PFSK-1 (cell line): ENCODE results near the gene MSANTD2.

Experiments
- FOXP2 ChIP-seq: optimal IDR thresholded peaks from 2 replicates; pipeline ENCODE3; 2011; ENCODE audit warnings: borderline replicate concordance, control low read depth, inconsistent platforms; ENCODE audit not compliant: insufficient read depth; ENCODE audit errors: extremely low read length, extremely low read depth
- POLR2AphosphoS5 ChIP-seq: IDR thresholded peaks from 2 replicates; pipeline ENCODE4 v1.6.1; 2012; ENCODE audit warnings: low read depth, mild to moderate bottlenecking, control low read depth, low read length, moderate library complexity
- REST ChIP-seq, 2 experiments: IDR thresholded peaks; 2 replicates each; pipeline versions ENCODE4 v1.6.1 to v1.8.0; 2011 to 2012; ENCODE audit warnings: low read depth in 2 of 2, low read length in 2 of 2, control low read depth in 1 of 2, inconsistent platforms in 1 of 2, mild to moderate bottlenecking in 1 of 2, moderate library complexity in 1 of 2; ENCODE audit not compliant: insufficient read depth in 1 of 2
- SIN3A ChIP-seq: IDR thresholded peaks from 2 replicates; pipeline ENCODE4 v1.6.1; 2012; ENCODE audit warnings: mild to moderate bottlenecking, low read length, moderate library complexity, borderline replicate concordance; ENCODE audit not compliant: insufficient read depth
- TAF1 ChIP-seq: IDR thresholded peaks from 2 replicates; pipeline ENCODE4 v1.6.1; 2012; ENCODE audit warnings: low read length, control low read depth, borderline replicate concordance; ENCODE audit not compliant: insufficient read depth

MSANTD2 gene

GRCh38 chr11:124761301-124762104 lies 38.7 kb downstream of the MSANTD2 start:
- no peak for TF ChIP-seq REST (IDR thresholded peaks at IDR 0.05; ENCODE audit: insufficient read depth in 1 of 2, low read depth in 2 of 2, low read length in 2 of 2)
- no peak for TF ChIP-seq FOXP2
- TF ChIP-seq TAF1: no peak
- TF ChIP-seq POLR2AphosphoS5: no peak
- no peak for TF ChIP-seq SIN3A

GRCh38 chr11:124760806-124761205 lies 39.4 kb downstream of the MSANTD2 start:
- TF ChIP-seq POLR2AphosphoS5 (no peak), FOXP2 (no peak), REST (IDR thresholded peaks at IDR 0.05; ENCODE audit: insufficient read depth in 1 of 2, low read depth in 2 of 2, low read length in 2 of 2) (no peak), TAF1 (no peak), SIN3A (no peak)

GRCh38 chr11:124760205-124760652 lies 40.0 kb downstream of the MSANTD2 start:
- TF ChIP-seq TAF1 (no peak), SIN3A (no peak), POLR2AphosphoS5 (no peak), FOXP2 (no peak), REST (IDR thresholded peaks at IDR 0.05; ENCODE audit: insufficient read depth in 1 of 2, low read depth in 2 of 2, low read length in 2 of 2) (no peak)

- TF ChIP-seq TAF1 (no peak), POLR2AphosphoS5 (no peak), SIN3A (no peak), REST (IDR thresholded peaks at IDR 0.05; ENCODE audit: insufficient read depth in 1 of 2, low read depth in 2 of 2, low read length in 2 of 2) (no peak), FOXP2 (no peak)
These were observed 40.7 kb downstream of the MSANTD2 start for GRCh38 chr11:124759266-124760204.
